ENCODE data around the gene TCF19. TPM values are rescaled to one million over a fixed set of nuclear protein-coding genes. Genes with fewer than 3 reads are reported as not detected.

TCF19 gene, protein sequence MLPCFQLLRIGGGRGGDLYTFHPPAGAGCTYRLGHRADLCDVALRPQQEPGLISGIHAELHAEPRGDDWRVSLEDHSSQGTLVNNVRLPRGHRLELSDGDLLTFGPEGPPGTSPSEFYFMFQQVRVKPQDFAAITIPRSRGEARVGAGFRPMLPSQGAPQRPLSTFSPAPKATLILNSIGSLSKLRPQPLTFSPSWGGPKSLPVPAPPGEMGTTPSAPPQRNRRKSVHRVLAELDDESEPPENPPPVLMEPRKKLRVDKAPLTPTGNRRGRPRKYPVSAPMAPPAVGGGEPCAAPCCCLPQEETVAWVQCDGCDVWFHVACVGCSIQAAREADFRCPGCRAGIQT
- total RNA-seq: 4.5 and 5.0 TPM in 2 replicates

DNA sequence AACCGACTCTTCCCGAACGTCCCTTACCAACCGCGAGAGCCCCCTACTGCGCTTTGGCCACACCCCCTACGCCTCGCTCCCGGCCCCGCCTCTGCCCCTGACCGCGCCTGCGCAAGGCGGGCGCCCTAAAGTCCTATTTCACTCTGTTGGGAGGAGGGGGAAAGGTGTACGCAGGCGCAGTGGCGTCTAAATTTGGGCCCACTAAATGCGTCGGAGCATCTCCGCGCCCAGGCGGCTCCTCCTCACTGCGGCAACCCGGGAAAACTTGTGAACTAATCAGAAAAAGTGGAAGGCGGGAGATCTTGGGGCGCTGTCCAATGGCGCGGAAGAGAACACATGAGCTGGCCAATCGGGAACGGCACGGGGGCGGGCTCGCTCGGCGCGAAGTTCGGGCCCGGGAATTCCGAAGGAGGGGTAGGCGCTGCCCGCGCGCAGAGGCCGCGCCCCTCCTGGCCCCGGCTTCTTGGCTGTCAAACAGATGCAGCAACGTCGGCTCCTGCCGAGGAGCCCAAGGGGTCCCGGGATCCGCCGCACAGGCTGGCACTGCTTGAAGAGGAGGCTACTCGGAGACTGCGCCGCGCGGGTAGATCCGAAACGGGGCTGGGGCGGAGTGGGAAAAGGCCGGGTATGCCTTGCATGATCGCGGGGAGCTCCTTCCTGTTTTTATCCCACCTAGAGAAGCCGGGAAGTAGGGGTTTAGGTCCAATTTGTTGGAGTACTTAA lies at the start of gene TCF19:
TCF19 (plus strand) TSS at position 450 of the 723 bp plus-strand sequence. CDS start 881 bp downstream, outside the sequence.

GRCh38 chr6:31112478-31112877 lies 45.9 kb upstream of the TCF19 start, which contains the start of gene C6orf15:
C6orf15 (minus strand) TSS chr6:31112575; CDS start chr6:31112555, 20 bp downstream.

DNA sequence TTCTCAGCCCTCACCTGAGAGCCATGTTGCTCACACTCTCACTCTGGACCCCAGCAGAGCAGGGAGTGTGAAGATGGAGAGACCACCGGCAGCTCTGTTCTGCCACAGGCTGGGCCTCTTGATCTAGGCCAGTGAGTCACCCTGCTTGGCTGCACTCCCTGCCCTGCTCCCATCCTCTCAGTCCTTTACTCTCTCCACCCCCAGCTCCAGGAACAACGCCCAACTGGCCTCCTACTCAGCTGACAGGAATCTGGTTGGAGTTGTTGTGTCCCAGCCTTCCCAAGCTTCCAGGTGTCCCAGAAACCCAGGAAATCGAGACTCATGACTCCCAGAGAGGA lies 43.9 kb upstream of the TCF19 start, which contains the start of gene PSORS1C1:
PSORS1C1 (plus strand) TSS at position 260 of the 338 bp plus-strand sequence. CDS start 14,833 bp downstream, outside the sequence.

GRCh38 chr6:31120151-31120915 lies 38.1 kb upstream of the TCF19 start, which contains the start of gene CDSN:
CDSN (minus strand) TSS chr6:31120446; CDS start chr6:31120419, 27 bp downstream.

GRCh38 chr6:31138982-31139381 lies 19.4 kb upstream of the TCF19 start, which contains the start of gene PSORS1C2:
PSORS1C2 (minus strand) TSS chr6:31139066; CDS start chr6:31139026, 40 bp downstream.

GRCh38 chr6:31157513-31158139 lies 763 bp upstream of the TCF19 start, which contains the start of gene CCHCR1:
CCHCR1 (minus strand) TSS chr6:31157802; CDS start chr6:31157600, 202 bp downstream.

DNA sequence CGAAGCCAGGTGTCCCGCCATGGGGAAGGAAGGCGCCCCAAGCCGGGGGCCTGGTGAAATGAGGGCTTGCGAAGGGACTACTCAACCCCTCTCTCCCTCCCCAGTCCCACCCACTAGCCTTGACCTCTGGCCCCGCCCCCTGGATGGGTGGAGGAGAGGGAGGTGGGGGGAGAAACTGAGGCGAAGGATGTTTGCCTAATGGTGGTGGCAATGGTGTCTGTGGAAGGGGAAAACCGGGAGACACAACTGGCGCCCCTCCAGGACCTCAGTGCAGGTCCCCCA lies 12.2 kb downstream of the TCF19 start, which contains the start of gene POU5F1:
POU5F1 (minus strand) TSS at position 83 of the 282 bp plus-strand sequence; CDS start at position 21, 62 bp downstream.

Small RNA genes within 50 kb of the gene (small RNA-seq; reads per million reads assigned to genes)
- gene POLR2LP1: not detected

Other genes with a start within 250 kb of the TCF19 start
- gene VARS2, start 244.4 kb upstream of the TCF19 start, total RNA-seq: 21.7 and 24.8 TPM in 2 replicates
- not detected in 2 replicates for gene SFTA2, start 226.4 kb upstream of the TCF19 start, total RNA-seq
- gene MUCL3, start 217.6 kb upstream of the TCF19 start, total RNA-seq: not detected in 2 replicates
- not detected in 2 replicates for gene MUC21, start 174.9 kb upstream of the TCF19 start, total RNA-seq
- gene MUC22, start 148.1 kb upstream of the TCF19 start, total RNA-seq: not detected in 2 replicates
- gene C6orf15, start 46.0 kb upstream of the TCF19 start, total RNA-seq: not detected in 2 replicates
- 1.6 and 2.7 TPM in 2 replicates for gene PSORS1C1, start 43.8 kb upstream of the TCF19 start, total RNA-seq
- not detected in 2 replicates for gene CDSN, start 38.1 kb upstream of the TCF19 start, total RNA-seq
- not detected in 2 replicates for gene PSORS1C2, start 19.5 kb upstream of the TCF19 start, total RNA-seq
- gene CCHCR1, start 787 bp upstream of the TCF19 start, total RNA-seq: 15.7 and 17.0 TPM in 2 replicates
- 0.61 TPM in 1 of 2 replicates, not detected in the other for gene POU5F1, start 12.1 kb downstream of the TCF19 start, total RNA-seq
- 128 and 530 TPM in 2 replicates for gene HLA-C, start 113.5 kb downstream of the TCF19 start, total RNA-seq
- gene HLA-B, start 198.6 kb downstream of the TCF19 start, total RNA-seq: 380 and 623 TPM in 2 replicates
- 25.7 and 27.1 TPM in 2 replicates for gene MICA, start 245.0 kb downstream of the TCF19 start, total RNA-seq

Measured in hair follicle dermal papilla cell (primary cell).